H9 (cell line): Measurements from ENCODE around the gene TIAL1. TPM values are rescaled to one million over a fixed set of nuclear protein-coding genes. Genes with fewer than 3 reads are reported as not detected.

ENCODE experiments used
- DNase-seq: peaks from one replicate; pipeline ENCODE4 v3.0.0-alpha.2; 2017
- H2AFZ ChIP-seq: one replicate; pipeline ENCODE4 v1.6.1; 2013; ENCODE audit warnings: mild to moderate bottlenecking, low read length, control low read depth, moderate library complexity
- H2AK5ac ChIP-seq: 2 replicates; pipeline ENCODE4 v1.6.1; 2013; ENCODE audit warnings: low read length, control low read depth, mixed read lengths; ENCODE audit not compliant: insufficient read length
- H2BK120ac ChIP-seq: one replicate; pipeline ENCODE4 v1.6.1; 2013; ENCODE audit warnings: low read depth, mild to moderate bottlenecking, low read length, control low read depth, inconsistent platforms; ENCODE audit not compliant: poor library complexity, severe bottlenecking
- H2BK12ac ChIP-seq: 2 replicates; pipeline ENCODE4 v1.6.1; 2013; ENCODE audit warnings: low read length, control low read depth, mixed read lengths, low read depth; ENCODE audit not compliant: insufficient read length
- H2BK15ac ChIP-seq: 2 replicates; pipeline ENCODE4 v1.6.1; 2013; ENCODE audit warnings: low read depth, low read length, control low read depth
- H2BK20ac ChIP-seq: one replicate; pipeline ENCODE4 v1.6.1; 2013; ENCODE audit warnings: low read depth, mild to moderate bottlenecking, low read length, control low read depth, inconsistent platforms; ENCODE audit not compliant: poor library complexity, severe bottlenecking
- H2BK5ac ChIP-seq: 2 replicates; pipeline ENCODE4 v1.6.1; 2013; ENCODE audit warnings: low read length, control low read depth, mixed read lengths; ENCODE audit not compliant: insufficient read length
- H3K14ac ChIP-seq: 2 replicates; pipeline ENCODE4 v1.6.1; 2013; ENCODE audit warnings: low read length, control low read depth; ENCODE audit not compliant: insufficient read depth
- H3K18ac ChIP-seq: 2 replicates; pipeline ENCODE4 v1.6.1; 2013; ENCODE audit warnings: low read depth, mild to moderate bottlenecking, mixed read lengths, low read length, control low read depth; ENCODE audit not compliant: insufficient read length
- H3K23ac ChIP-seq: 2 replicates; pipeline ENCODE4 v1.6.1; 2013; ENCODE audit warnings: low read length, control low read depth, mixed read lengths, low read depth; ENCODE audit not compliant: insufficient read length
- H3K23me2 ChIP-seq: 2 replicates; pipeline ENCODE4 v1.6.1; 2013; ENCODE audit warnings: low read depth, mild to moderate bottlenecking, mixed read lengths, low read length, control low read depth; ENCODE audit not compliant: insufficient read length, poor library complexity, severe bottlenecking
- H3K27ac ChIP-seq: 2 replicates; pipeline ENCODE4 v1.5.1; 2013; ENCODE audit warnings: low read length, control low read depth, mixed read lengths, low read depth; ENCODE audit not compliant: insufficient read length
- H3K27me3 ChIP-seq: 2 replicates; pipeline ENCODE4 v1.6.1; 2013; ENCODE audit warnings: low read length, control low read depth, inconsistent platforms; ENCODE audit not compliant: insufficient read depth
- H3K4ac ChIP-seq: 2 replicates; pipeline ENCODE4 v1.6.1; 2013; ENCODE audit warnings: low read depth, mild to moderate bottlenecking, control low read depth, inconsistent platforms, low read length, moderate library complexity
- H3K4me1 ChIP-seq: 2 replicates; pipeline ENCODE4 v1.6.1; 2013; ENCODE audit warnings: low read length, control low read depth, inconsistent platforms; ENCODE audit not compliant: insufficient read depth
- H3K4me2 ChIP-seq: 2 replicates; pipeline ENCODE4 v1.6.1; 2013; ENCODE audit warnings: low read length, control low read depth, mixed read lengths; ENCODE audit not compliant: insufficient read length, insufficient read depth
- H3K56ac ChIP-seq: 2 replicates; pipeline ENCODE4 v1.6.1; 2013; ENCODE audit warnings: low read depth, mild to moderate bottlenecking, mixed read lengths, low read length, control low read depth; ENCODE audit not compliant: insufficient read length
- H3K79me1 ChIP-seq: 2 replicates; pipeline ENCODE4 v1.6.1; 2013; ENCODE audit warnings: low read depth, mild to moderate bottlenecking, moderate library complexity, low read length, control low read depth, inconsistent platforms; ENCODE audit not compliant: insufficient read depth, poor library complexity, severe bottlenecking
- H3K79me2 ChIP-seq: 2 replicates; pipeline ENCODE4 v1.6.1; 2013; ENCODE audit warnings: low read length, control low read depth, inconsistent platforms; ENCODE audit not compliant: insufficient read depth
- H3K9ac ChIP-seq: 2 replicates; pipeline ENCODE4 v1.6.1; 2013; ENCODE audit warnings: low read length, control low read depth, mixed read lengths; ENCODE audit not compliant: insufficient read length; ENCODE audit errors: extremely low read depth
- H3K9me3 ChIP-seq: one replicate; pipeline ENCODE4 v1.6.1; 2013; ENCODE audit warnings: low read depth, low read length, inconsistent platforms; ENCODE audit not compliant: control insufficient read depth
- H3T11ph ChIP-seq: one replicate; pipeline ENCODE4 v1.6.1; 2013; ENCODE audit warnings: mild to moderate bottlenecking, low read length, control low read depth, inconsistent platforms
- H4K20me1 ChIP-seq: one replicate; pipeline ENCODE4 v1.6.1; 2013; ENCODE audit not compliant: control insufficient read depth, insufficient read length, insufficient read depth
- H4K5ac ChIP-seq: 2 replicates; pipeline ENCODE4 v1.6.1; 2013; ENCODE audit warnings: low read depth, mild to moderate bottlenecking, mixed read lengths, low read length, control low read depth; ENCODE audit not compliant: insufficient read length
- H4K8ac ChIP-seq: replicated peaks from 2 replicates; pipeline ENCODE4 v1.6.1; 2013; ENCODE audit warnings: low read length, control low read depth, mixed read lengths, low read depth; ENCODE audit not compliant: insufficient read length
- H4K91ac ChIP-seq: 2 replicates; pipeline ENCODE4 v1.6.1; 2013; ENCODE audit warnings: low read depth, mild to moderate bottlenecking, moderate library complexity, mixed read lengths, low read length, control low read depth; ENCODE audit not compliant: insufficient read length
- H3K27ac Mint-ChIP-seq, 3 experiments: 2 replicates in 2 of 3; 3 replicates in 1 of 3; pipeline ENCODE4 v1.8.0; 2020 to 2021; ENCODE audit warnings: mixed read lengths in 3 of 3, mild to moderate bottlenecking in 1 of 3, moderate library complexity in 1 of 3
- H3K27me3 Mint-ChIP-seq: 2 replicates; pipeline ENCODE4 v1.8.0; 2021; ENCODE audit warnings: low read depth, mild to moderate bottlenecking, moderate library complexity, mixed read lengths
- H3K36me3 Mint-ChIP-seq, 3 experiments: 2 replicates in 2 of 3; 3 replicates in 1 of 3; pipeline ENCODE4 v1.8.0; 2020 to 2021; ENCODE audit warnings: low read depth in 3 of 3, mixed read lengths in 3 of 3; ENCODE audit not compliant: insufficient read depth in 1 of 3
- H3K4me1 Mint-ChIP-seq, 2 experiments: 2 replicates each; pipeline ENCODE4 v1.8.0; 2020; ENCODE audit warnings: mixed read lengths in 2 of 2
- H3K4me3 Mint-ChIP-seq, 2 experiments: 2 replicates in 1 of 2; 3 replicates in 1 of 2; pipeline ENCODE4 v1.8.0; 2020 to 2021; ENCODE audit warnings: mild to moderate bottlenecking in 2 of 2, mixed read lengths in 2 of 2, moderate library complexity in 1 of 2
- H3K9me3 Mint-ChIP-seq, 2 experiments: 2 replicates in 1 of 2; 3 replicates in 1 of 2; pipeline ENCODE4 v1.8.0; 2020; ENCODE audit warnings: mild to moderate bottlenecking in 2 of 2, mixed read lengths in 2 of 2, moderate library complexity in 1 of 2
- WGBS: extraction: QIAGEN DNeasy Blood & Tissue Kit; methylation state at CpG from one replicate; pipeline ENCODE4 v1.1.7; 2013; ENCODE audit warnings: missing lambda C conversion rate, low lambda C conversion rate, mixed read lengths; ENCODE audit not compliant: insufficient read length; ENCODE audit errors: extremely low coverage; 5-methylcytosine and 5-hydroxymethylcytosine counted together
- total RNA-seq: library from RNA; stranded (reverse); gene quantifications from 2 replicates; pipeline ENCODE4 v1.2.1, GENCODE V29; 2021
- TF ChIP-seq, protein P1 (sequence below): fragments of 200-600 bp; sonication (generic); conservative IDR thresholded peaks from 3 replicates; pipeline ENCODE4 v1.8.0; 2021; ENCODE audit warnings: antibody characterized with exemption, mild to moderate bottlenecking

TIAL1 gene
- total RNA-seq, 1 experiment from 2014 or later: 146 TPM

DNA sequence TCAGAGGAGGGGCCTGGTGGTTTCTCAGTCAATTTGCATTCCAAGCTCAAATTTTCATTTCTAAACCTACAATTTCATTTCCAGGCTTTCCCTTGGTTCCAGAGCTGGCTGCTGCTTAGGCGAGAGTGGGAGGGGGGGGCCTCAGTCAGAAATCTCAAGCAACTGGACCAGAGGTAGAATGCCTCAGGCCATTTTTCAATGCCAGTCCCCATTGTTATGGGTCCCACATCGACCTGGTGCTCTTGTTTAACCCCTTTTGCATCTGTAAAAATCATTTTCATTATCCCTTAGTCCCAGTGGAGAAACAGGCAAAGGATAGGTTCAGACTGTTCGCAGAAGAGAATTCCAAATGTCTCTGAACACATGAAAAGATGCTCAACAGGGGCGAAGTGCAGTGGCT lies 40.9 kb upstream of the TIAL1 start:
- Histone ChIP-seq H2AFZ (no peak overlapping the region), H3K9me3 (no peaks in the 10 kb centered on the region), H2BK20ac (no peak overlapping the region), H3K4ac (no peak overlapping the region), H3K27ac (no peak overlapping the region), H2BK12ac (no peak overlapping the region), H2AK5ac (no peak overlapping the region), H3K79me1 (no peaks in the 10 kb centered on the region), H3K27me3 (no peaks in the 10 kb centered on the region), H2BK15ac (no peak overlapping the region), H3K4me1 (no peaks in the 10 kb centered on the region), H4K8ac (no peak overlapping the region), H3K4me2 (no peak overlapping the region), H4K5ac (no peak overlapping the region), H3K56ac (no peak overlapping the region), H3K18ac (no peak overlapping the region), H3K23me2 (no peaks in the 10 kb centered on the region), H4K91ac (no peak overlapping the region), H3K9ac (no peak overlapping the region), H2BK5ac (no peak overlapping the region), H3T11ph (no peak overlapping the region), H4K20me1 (no peaks in the 10 kb centered on the region), H2BK120ac (no peak overlapping the region), H3K23ac (no peak overlapping the region), H3K79me2 (no peaks in the 10 kb centered on the region), H3K14ac (no peak overlapping the region)
- Mint-ChIP-seq H3K4me1 (peaks cover 3 to 8% of the 10 kb centered on the region in 2 experiments; a peak in 2 of 4 replicates), H3K27ac (no peak overlapping the region; a peak in 1 of 7 replicates), H3K9me3 (no peaks in the 10 kb centered on the region), H3K4me3 (no peak overlapping the region), H3K36me3 (no peaks in the 10 kb centered on the region), H3K27me3 (no peaks in the 10 kb centered on the region; the same call in 1 of the 2 replicates)
- no peak for DNase-seq
- TF ChIP-seq, protein P1, sequence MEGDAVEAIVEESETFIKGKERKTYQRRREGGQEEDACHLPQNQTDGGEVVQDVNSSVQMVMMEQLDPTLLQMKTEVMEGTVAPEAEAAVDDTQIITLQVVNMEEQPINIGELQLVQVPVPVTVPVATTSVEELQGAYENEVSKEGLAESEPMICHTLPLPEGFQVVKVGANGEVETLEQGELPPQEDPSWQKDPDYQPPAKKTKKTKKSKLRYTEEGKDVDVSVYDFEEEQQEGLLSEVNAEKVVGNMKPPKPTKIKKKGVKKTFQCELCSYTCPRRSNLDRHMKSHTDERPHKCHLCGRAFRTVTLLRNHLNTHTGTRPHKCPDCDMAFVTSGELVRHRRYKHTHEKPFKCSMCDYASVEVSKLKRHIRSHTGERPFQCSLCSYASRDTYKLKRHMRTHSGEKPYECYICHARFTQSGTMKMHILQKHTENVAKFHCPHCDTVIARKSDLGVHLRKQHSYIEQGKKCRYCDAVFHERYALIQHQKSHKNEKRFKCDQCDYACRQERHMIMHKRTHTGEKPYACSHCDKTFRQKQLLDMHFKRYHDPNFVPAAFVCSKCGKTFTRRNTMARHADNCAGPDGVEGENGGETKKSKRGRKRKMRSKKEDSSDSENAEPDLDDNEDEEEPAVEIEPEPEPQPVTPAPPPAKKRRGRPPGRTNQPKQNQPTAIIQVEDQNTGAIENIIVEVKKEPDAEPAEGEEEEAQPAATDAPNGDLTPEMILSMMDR: no peak
- no CpG with 5 or more reads among the region's 4 CpGs for WGBS
